Measurements from ENCODE around the gene ZNF398. TPM values are rescaled to one million over a fixed set of nuclear protein-coding genes. Genes with fewer than 3 reads are reported as not detected.

Gene ZNF398
- total RNA-seq, 1 experiment from 2014 or later = 13.8 TPM

GRCh38 chr7:149171892-149172533 is 24.8 kb downstream of the ZNF398 start:
- intact Hi-C loops (cut with micrococcal nuclease) = no loop called here

GRCh38 chr7:149172534-149172920 is 25.3 kb downstream of the ZNF398 start:
- H3K9me3 Mint-ChIP-seq (ENCODE audit: unreplicated experiment) = no peaks in the 10 kb centered on the region
- BruUV-seq (replicated peaks) = TSS peak; percentile 47
- peaks cover 53% of the 10 kb centered on the region for H3K36me3 Mint-ChIP-seq (ENCODE audit: insufficient read depth, unreplicated experiment)
- intact Hi-C loops (cut with micrococcal nuclease) = no loop called here
- no peak overlapping the region for H3K4me3 Mint-ChIP-seq (ENCODE audit: unreplicated experiment)
- ChIA-PET CTCF (no interaction called here), POLR2A (interaction anchor here (0.5 to 1.0 kb wide), 3 partner anchors 9 to 25 kb away, joined by 3 to 5 read pairs (median 3); partner anchors contain the start of gene ZNF282)
- H3K4me1 Mint-ChIP-seq (ENCODE audit: insufficient read depth, unreplicated experiment) = peaks cover 7% of the 10 kb centered on the region
- peak overlapping the region; percentile 86 for H3K27ac Mint-ChIP-seq (ENCODE audit: low read depth, unreplicated experiment)
- DNase-seq (ENCODE audit: unreplicated experiment) = no peak
- no peaks in the 10 kb centered on the region for H3K27me3 Mint-ChIP-seq (ENCODE audit: insufficient read depth, unreplicated experiment)
- no peak for TF ChIP-seq CTCF (IDR thresholded peaks at IDR 0.05; ENCODE audit: unreplicated experiment)

More at GRCh38 chr7:149171892-149172533, 24.8 kb downstream of the ZNF398 start:
- CTCF ChIA-PET = no interaction called here
- Mint-ChIP-seq H3K27ac (ENCODE audit: low read depth, unreplicated experiment) (peak overlapping the region; percentile 86), H3K36me3 (ENCODE audit: insufficient read depth, unreplicated experiment) (peaks cover 53% of the 10 kb centered on the region), H3K4me1 (ENCODE audit: insufficient read depth, unreplicated experiment) (peaks cover 7% of the 10 kb centered on the region), H3K9me3 (ENCODE audit: unreplicated experiment) (no peaks in the 10 kb centered on the region), H3K27me3 (ENCODE audit: insufficient read depth, unreplicated experiment) (no peaks in the 10 kb centered on the region), H3K4me3 (ENCODE audit: unreplicated experiment) (no peak overlapping the region)
- peak; percentile 86 for DNase-seq (ENCODE audit: unreplicated experiment)
- no peak for TF ChIP-seq CTCF (IDR thresholded peaks at IDR 0.05; ENCODE audit: unreplicated experiment)
- POLR2A ChIA-PET = interaction anchor here (0.5 to 1.0 kb wide), 3 partner anchors 9 to 24 kb away, joined by 3 to 5 read pairs (median 3); partner anchors contain the start of gene ZNF282
- BruUV-seq (replicated peaks) = TSS peak; percentile 98

- POLR2A ChIA-PET = interaction anchor here (1.1 to 1.2 kb wide), 2 partner anchors 20 to 28 kb away, joined by 3 to 5 read pairs; partner anchors contain the start of genes ZNF282 and ZNF398
- H3K27ac Mint-ChIP-seq (ENCODE audit: low read depth, unreplicated experiment) = no peak overlapping the region
- CTCF ChIA-PET = interaction anchor here (0.6 to 1.0 kb wide), 3 partner anchors 20 to 49 kb away, joined by 3 to 4 read pairs (median 3); partner anchors contain the start of gene ZNF398
Measured at GRCh38 chr7:149175150-149175549, 27.9 kb downstream of the ZNF398 start.

More at GRCh38 chr7:149175150-149175549, 27.9 kb downstream of the ZNF398 start:
- DNase-seq (ENCODE audit: unreplicated experiment) = no peak
- H3K4me3 Mint-ChIP-seq (ENCODE audit: unreplicated experiment) = no peak overlapping the region
- no TSS peak for BruUV-seq (replicated peaks)
- H3K36me3 Mint-ChIP-seq (ENCODE audit: insufficient read depth, unreplicated experiment) = peaks cover 44% of the 10 kb centered on the region
- intact Hi-C loops (cut with micrococcal nuclease) = no loop called here
- peaks cover 11% of the 10 kb centered on the region for H3K4me1 Mint-ChIP-seq (ENCODE audit: insufficient read depth, unreplicated experiment)
- H3K9me3 Mint-ChIP-seq (ENCODE audit: unreplicated experiment) = no peaks in the 10 kb centered on the region
- H3K27me3 Mint-ChIP-seq (ENCODE audit: insufficient read depth, unreplicated experiment) = no peaks in the 10 kb centered on the region
- TF ChIP-seq CTCF (IDR thresholded peaks at IDR 0.05; ENCODE audit: unreplicated experiment) = no peak

Measured in MCF 10A (cell line).